ENCODE data around the gene ADH1C.

DNA sequence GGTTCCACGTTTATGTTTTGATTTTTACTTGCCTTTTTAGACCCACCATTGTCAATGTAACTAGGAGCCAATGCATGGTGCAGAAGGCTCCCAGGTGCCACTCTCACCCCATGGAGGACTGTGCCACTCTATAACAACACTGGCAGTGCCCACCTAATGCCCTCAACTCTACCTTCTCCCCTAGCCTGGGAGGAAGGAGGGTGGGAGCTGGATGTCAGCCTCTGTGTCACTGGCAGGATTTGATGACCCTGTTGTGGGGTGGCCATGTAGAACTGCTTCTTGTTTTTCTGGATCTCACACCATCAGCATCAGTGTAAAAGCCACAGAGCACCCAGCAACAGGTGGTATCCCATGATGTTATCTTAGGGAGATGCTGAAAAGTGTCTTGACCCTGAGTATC lies 17.7 kb downstream of the ADH1C start:
- TF ChIP-seq, protein P1, sequence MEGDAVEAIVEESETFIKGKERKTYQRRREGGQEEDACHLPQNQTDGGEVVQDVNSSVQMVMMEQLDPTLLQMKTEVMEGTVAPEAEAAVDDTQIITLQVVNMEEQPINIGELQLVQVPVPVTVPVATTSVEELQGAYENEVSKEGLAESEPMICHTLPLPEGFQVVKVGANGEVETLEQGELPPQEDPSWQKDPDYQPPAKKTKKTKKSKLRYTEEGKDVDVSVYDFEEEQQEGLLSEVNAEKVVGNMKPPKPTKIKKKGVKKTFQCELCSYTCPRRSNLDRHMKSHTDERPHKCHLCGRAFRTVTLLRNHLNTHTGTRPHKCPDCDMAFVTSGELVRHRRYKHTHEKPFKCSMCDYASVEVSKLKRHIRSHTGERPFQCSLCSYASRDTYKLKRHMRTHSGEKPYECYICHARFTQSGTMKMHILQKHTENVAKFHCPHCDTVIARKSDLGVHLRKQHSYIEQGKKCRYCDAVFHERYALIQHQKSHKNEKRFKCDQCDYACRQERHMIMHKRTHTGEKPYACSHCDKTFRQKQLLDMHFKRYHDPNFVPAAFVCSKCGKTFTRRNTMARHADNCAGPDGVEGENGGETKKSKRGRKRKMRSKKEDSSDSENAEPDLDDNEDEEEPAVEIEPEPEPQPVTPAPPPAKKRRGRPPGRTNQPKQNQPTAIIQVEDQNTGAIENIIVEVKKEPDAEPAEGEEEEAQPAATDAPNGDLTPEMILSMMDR (IDR thresholded peaks at IDR 0.05; ENCODE audit: low read length): no peak
- TF ChIP-seq EZH2 (IDR thresholded peaks at IDR 0.05; ENCODE audit: borderline replicate concordance, low read length): no peak

All from OCI-LY1 (cell line).